Measurements from ENCODE around the gene POLR3K.

- TF ChIP-seq USF2 (CRISPR knock-in tag; IDR thresholded peaks at IDR 0.05) = no peak
- no peak for TF ChIP-seq CREB1 (CRISPR knock-in tag; IDR thresholded peaks at IDR 0.05)
- TF ChIP-seq, protein P1, sequence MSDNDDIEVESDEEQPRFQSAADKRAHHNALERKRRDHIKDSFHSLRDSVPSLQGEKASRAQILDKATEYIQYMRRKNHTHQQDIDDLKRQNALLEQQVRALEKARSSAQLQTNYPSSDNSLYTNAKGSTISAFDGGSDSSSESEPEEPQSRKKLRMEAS (CRISPR knock-in tag; IDR thresholded peaks at IDR 0.05) = no peak
- TF ChIP-seq CTCF (IDR thresholded peaks at IDR 0.05) = no peak
- TF ChIP-seq, protein P2, sequence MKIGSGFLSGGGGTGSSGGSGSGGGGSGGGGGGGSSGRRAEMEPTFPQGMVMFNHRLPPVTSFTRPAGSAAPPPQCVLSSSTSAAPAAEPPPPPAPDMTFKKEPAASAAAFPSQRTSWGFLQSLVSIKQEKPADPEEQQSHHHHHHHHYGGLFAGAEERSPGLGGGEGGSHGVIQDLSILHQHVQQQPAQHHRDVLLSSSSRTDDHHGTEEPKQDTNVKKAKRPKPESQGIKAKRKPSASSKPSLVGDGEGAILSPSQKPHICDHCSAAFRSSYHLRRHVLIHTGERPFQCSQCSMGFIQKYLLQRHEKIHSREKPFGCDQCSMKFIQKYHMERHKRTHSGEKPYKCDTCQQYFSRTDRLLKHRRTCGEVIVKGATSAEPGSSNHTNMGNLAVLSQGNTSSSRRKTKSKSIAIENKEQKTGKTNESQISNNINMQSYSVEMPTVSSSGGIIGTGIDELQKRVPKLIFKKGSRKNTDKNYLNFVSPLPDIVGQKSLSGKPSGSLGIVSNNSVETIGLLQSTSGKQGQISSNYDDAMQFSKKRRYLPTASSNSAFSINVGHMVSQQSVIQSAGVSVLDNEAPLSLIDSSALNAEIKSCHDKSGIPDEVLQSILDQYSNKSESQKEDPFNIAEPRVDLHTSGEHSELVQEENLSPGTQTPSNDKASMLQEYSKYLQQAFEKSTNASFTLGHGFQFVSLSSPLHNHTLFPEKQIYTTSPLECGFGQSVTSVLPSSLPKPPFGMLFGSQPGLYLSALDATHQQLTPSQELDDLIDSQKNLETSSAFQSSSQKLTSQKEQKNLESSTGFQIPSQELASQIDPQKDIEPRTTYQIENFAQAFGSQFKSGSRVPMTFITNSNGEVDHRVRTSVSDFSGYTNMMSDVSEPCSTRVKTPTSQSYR (CRISPR knock-in tag; IDR thresholded peaks at IDR 0.05) = no peak
- TF ChIP-seq ATF6 (CRISPR knock-in tag; IDR thresholded peaks at IDR 0.05) = no peak
- no peak for TF ChIP-seq TEAD4 (CRISPR knock-in tag; IDR thresholded peaks at IDR 0.05)
- no peak for TF ChIP-seq ZNF138 (CRISPR knock-in tag; conservative IDR thresholded peaks at IDR 0.05)
- no peak for TF ChIP-seq NFYB (CRISPR knock-in tag; conservative IDR thresholded peaks at IDR 0.05; ENCODE audit: low read depth)
- no peak for TF ChIP-seq NR3C1 (CRISPR knock-in tag; conservative IDR thresholded peaks at IDR 0.05; ENCODE audit: low read depth)
- TF ChIP-seq ATF2 (CRISPR knock-in tag; IDR thresholded peaks at IDR 0.05; ENCODE audit: borderline replicate concordance, low read depth) = no peak
- no peak for TF ChIP-seq ESRRA (CRISPR knock-in tag; IDR thresholded peaks at IDR 0.05; ENCODE audit: borderline replicate concordance)
- TF ChIP-seq NR1H2 (CRISPR knock-in tag; IDR thresholded peaks at IDR 0.05) = no peak
Observed at GRCh38 chr16:85407-85782, 32.0 kb upstream of the POLR3K start.
